ENCODE results near the gene MRTFA.

- TF ChIP-seq, protein P1, sequence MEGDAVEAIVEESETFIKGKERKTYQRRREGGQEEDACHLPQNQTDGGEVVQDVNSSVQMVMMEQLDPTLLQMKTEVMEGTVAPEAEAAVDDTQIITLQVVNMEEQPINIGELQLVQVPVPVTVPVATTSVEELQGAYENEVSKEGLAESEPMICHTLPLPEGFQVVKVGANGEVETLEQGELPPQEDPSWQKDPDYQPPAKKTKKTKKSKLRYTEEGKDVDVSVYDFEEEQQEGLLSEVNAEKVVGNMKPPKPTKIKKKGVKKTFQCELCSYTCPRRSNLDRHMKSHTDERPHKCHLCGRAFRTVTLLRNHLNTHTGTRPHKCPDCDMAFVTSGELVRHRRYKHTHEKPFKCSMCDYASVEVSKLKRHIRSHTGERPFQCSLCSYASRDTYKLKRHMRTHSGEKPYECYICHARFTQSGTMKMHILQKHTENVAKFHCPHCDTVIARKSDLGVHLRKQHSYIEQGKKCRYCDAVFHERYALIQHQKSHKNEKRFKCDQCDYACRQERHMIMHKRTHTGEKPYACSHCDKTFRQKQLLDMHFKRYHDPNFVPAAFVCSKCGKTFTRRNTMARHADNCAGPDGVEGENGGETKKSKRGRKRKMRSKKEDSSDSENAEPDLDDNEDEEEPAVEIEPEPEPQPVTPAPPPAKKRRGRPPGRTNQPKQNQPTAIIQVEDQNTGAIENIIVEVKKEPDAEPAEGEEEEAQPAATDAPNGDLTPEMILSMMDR (IDR thresholded peaks at IDR 0.05 in 8 of 11, conservative IDR thresholded peaks at IDR 0.05 in 3 of 11) = no peak
- TF ChIP-seq POLR2A (IDR thresholded peaks at IDR 0.05) (no peak), POLR2AphosphoS5 (IDR thresholded peaks at IDR 0.05) (no peak)
These were observed 255.1 kb downstream of the MRTFA start for GRCh38 chr22:40381461-40381860.
